Tibial nerve (tissue), 4 donors: ENCODE data around the gene BFAR.
"Not testable (repeated sequence)": the region's sequence is repeated elsewhere in the genome, so short reads cannot be mapped to it uniquely, and the experiment has no call there.

Experiments
- CTCF ChIP-seq, 5 experiments: fragments of 200-600 bp in 3 of 5; fragments of 450-650 bp in 2 of 5; sonication (generic) in 3 of 5; IDR thresholded peaks; one replicate each; pipeline ENCODE4 v1.5.1; 2016 to 2019; ENCODE audit warnings: antibody characterized with exemption in 5 of 5, mild to moderate bottlenecking in 3 of 5, moderate library complexity in 2 of 5
- EP300 ChIP-seq, 2 donors: sonication (generic); formaldehyde crosslinking; IDR thresholded peaks; one replicate each; pipeline ENCODE4 v1.6.1; 2017; ENCODE audit warnings: antibody characterized with exemption in 2 of 2, mild to moderate bottlenecking in 1 of 2

- TF ChIP-seq EP300, CTCF (IDR thresholded peaks at IDR 0.05): not testable (repeated sequence)
These were observed 70.6 kb downstream of the BFAR start, which contains the start of gene NPIPA3 for GRCh38 chr16:14703156-14704011.
